ENCODE results near the gene PTBP3.
"Not testable (repeated sequence)": the region's sequence is repeated elsewhere in the genome, so short reads cannot be mapped to it uniquely, and the experiment has no call there.

Gene PTBP3

GRCh38 chr9:112378328-112379176 lies 45.1 kb upstream of the PTBP3 start:
- no peak overlapping the region for H3K27ac ChIP-seq
- TF ChIP-seq FOXP2 (optimal IDR thresholded peaks at IDR 0.05; ENCODE audit: control extremely low read depth, extremely low read length, insufficient read depth) = no peak
- H3K36me3 ChIP-seq (ENCODE audit: insufficient read depth, low read length) = no peaks in the 10 kb centered on the region
- H3K4me3 ChIP-seq = peak overlapping the region; percentile 92
- peak overlapping the region; percentile 89 for H3K9ac ChIP-seq (ENCODE audit: insufficient read length)
- H3K9me3 ChIP-seq (ENCODE audit: low read depth, low read length) = no peaks in the 10 kb centered on the region
- no peak for DNase-seq (ENCODE audit: low read depth, low spot score)

- peak overlapping the region; percentile 0 for H3K9ac ChIP-seq (ENCODE audit: insufficient read length)
- no peaks in the 10 kb centered on the region for H3K36me3 ChIP-seq (ENCODE audit: insufficient read depth, low read length)
- no peaks in the 10 kb centered on the region for H3K9me3 ChIP-seq (ENCODE audit: low read depth, low read length)
- H3K27ac ChIP-seq = no peak overlapping the region
- no peak for DNase-seq (ENCODE audit: low read depth, low spot score)
- H3K4me3 ChIP-seq = peak overlapping the region; percentile 92
- no peak for TF ChIP-seq POLR2AphosphoS5 (IDR thresholded peaks at IDR 0.05; ENCODE audit: borderline replicate concordance, low read depth, low read length)
- no peak for TF ChIP-seq EZH2 (IDR thresholded peaks at IDR 0.05)
- TF ChIP-seq FOXP2 (optimal IDR thresholded peaks at IDR 0.05; ENCODE audit: control extremely low read depth, extremely low read length, insufficient read depth) = no peak
Observed at GRCh38 chr9:112377684-112378327, 44.4 kb upstream of the PTBP3 start.

- DNase-seq (ENCODE audit: low read depth, low spot score) = no peak
- Histone ChIP-seq H3K4me3 (no peak overlapping the region), H3K9ac (ENCODE audit: insufficient read length) (no peak overlapping the region), H3K27ac (no peak overlapping the region), H3K9me3 (ENCODE audit: low read depth, low read length) (no peaks in the 10 kb centered on the region), H3K36me3 (ENCODE audit: insufficient read depth, low read length) (no peaks in the 10 kb centered on the region)
- TF ChIP-seq POLR2AphosphoS5 (IDR thresholded peaks at IDR 0.05; ENCODE audit: borderline replicate concordance, low read depth, low read length) (no peak), FOXP2 (optimal IDR thresholded peaks at IDR 0.05; ENCODE audit: control extremely low read depth, extremely low read length, insufficient read depth) (no peak), EZH2 (IDR thresholded peaks at IDR 0.05) (no peak)
Observed at GRCh38 chr9:112377087-112377486, 43.7 kb upstream of the PTBP3 start.

- H3K9me3 ChIP-seq (ENCODE audit: low read depth, low read length) = no peaks in the 10 kb centered on the region
- H3K4me3 ChIP-seq = no peak overlapping the region
- no peaks in the 10 kb centered on the region for H3K36me3 ChIP-seq (ENCODE audit: insufficient read depth, low read length)
- no peak overlapping the region for H3K27ac ChIP-seq
- no peak overlapping the region for H3K9ac ChIP-seq (ENCODE audit: insufficient read length)
- DNase-seq (ENCODE audit: low read depth, low spot score) = no peak
- TF ChIP-seq POLR2AphosphoS5 (IDR thresholded peaks at IDR 0.05; ENCODE audit: borderline replicate concordance, low read depth, low read length) = no peak
Observed at GRCh38 chr9:112375361-112375760, 41.9 kb upstream of the PTBP3 start.

GRCh38 chr9:112374232-112374631 lies 40.8 kb upstream of the PTBP3 start:
- not testable (repeated sequence) for H3K9ac ChIP-seq (ENCODE audit: insufficient read length); H3K27ac ChIP-seq; DNase-seq (ENCODE audit: low read depth, low spot score); H3K4me3 ChIP-seq; H3K9me3 ChIP-seq (ENCODE audit: low read depth, low read length); H3K36me3 ChIP-seq (ENCODE audit: insufficient read depth, low read length)

- not testable (repeated sequence) for H3K27ac ChIP-seq; H3K9ac ChIP-seq (ENCODE audit: insufficient read length); H3K36me3 ChIP-seq (ENCODE audit: insufficient read depth, low read length); H3K4me3 ChIP-seq; H3K9me3 ChIP-seq (ENCODE audit: low read depth, low read length); DNase-seq (ENCODE audit: low read depth, low spot score)
Observed at GRCh38 chr9:112373666-112374065, 40.2 kb upstream of the PTBP3 start.

GRCh38 chr9:112371060-112371459 lies 37.6 kb upstream of the PTBP3 start:
- Histone ChIP-seq H3K27ac (no peak overlapping the region), H3K9ac (ENCODE audit: insufficient read length) (no peak overlapping the region), H3K36me3 (ENCODE audit: insufficient read depth, low read length) (no peaks in the 10 kb centered on the region), H3K4me3 (no peak overlapping the region), H3K9me3 (ENCODE audit: low read depth, low read length) (no peaks in the 10 kb centered on the region)
- DNase-seq (ENCODE audit: low read depth, low spot score) = no peak
- TF ChIP-seq FOXP2 (optimal IDR thresholded peaks at IDR 0.05; ENCODE audit: control extremely low read depth, extremely low read length, insufficient read depth) = no peak
- TF ChIP-seq EZH2 (IDR thresholded peaks at IDR 0.05) = no peak
- no peak for TF ChIP-seq POLR2AphosphoS5 (IDR thresholded peaks at IDR 0.05; ENCODE audit: borderline replicate concordance, low read depth, low read length)

GRCh38 chr9:112369817-112370216 lies 36.4 kb upstream of the PTBP3 start:
- Histone ChIP-seq H3K9ac (ENCODE audit: insufficient read length) (no peak overlapping the region), H3K27ac (no peak overlapping the region), H3K9me3 (ENCODE audit: low read depth, low read length) (no peaks in the 10 kb centered on the region), H3K4me3 (no peak overlapping the region), H3K36me3 (ENCODE audit: insufficient read depth, low read length) (no peaks in the 10 kb centered on the region)
- TF ChIP-seq FOXP2 (optimal IDR thresholded peaks at IDR 0.05; ENCODE audit: control extremely low read depth, extremely low read length, insufficient read depth) = no peak
- no peak for TF ChIP-seq POLR2AphosphoS5 (IDR thresholded peaks at IDR 0.05; ENCODE audit: borderline replicate concordance, low read depth, low read length)
- TF ChIP-seq EZH2 (IDR thresholded peaks at IDR 0.05) = no peak
- DNase-seq (ENCODE audit: low read depth, low spot score) = no peak

- no peaks in the 10 kb centered on the region for H3K36me3 ChIP-seq (ENCODE audit: insufficient read depth, low read length)
- no peak overlapping the region for H3K27ac ChIP-seq
- no peaks in the 10 kb centered on the region for H3K9me3 ChIP-seq (ENCODE audit: low read depth, low read length)
- H3K9ac ChIP-seq (ENCODE audit: insufficient read length) = no peak overlapping the region
- no peak for DNase-seq (ENCODE audit: low read depth, low spot score)
- H3K4me3 ChIP-seq = no peak overlapping the region
- TF ChIP-seq FOXP2 (optimal IDR thresholded peaks at IDR 0.05; ENCODE audit: control extremely low read depth, extremely low read length, insufficient read depth) (no peak), EZH2 (IDR thresholded peaks at IDR 0.05) (no peak), POLR2AphosphoS5 (IDR thresholded peaks at IDR 0.05; ENCODE audit: borderline replicate concordance, low read depth, low read length) (no peak)
Observed at GRCh38 chr9:112367465-112367864, 34.0 kb upstream of the PTBP3 start.
